ENCODE results near the gene PRM2. TPM values are rescaled to one million over a fixed set of nuclear protein-coding genes. Genes with fewer than 3 reads are reported as not detected.

PRM2 gene
- total RNA-seq, 1 donor from 2014 or later: not detected

DNA sequence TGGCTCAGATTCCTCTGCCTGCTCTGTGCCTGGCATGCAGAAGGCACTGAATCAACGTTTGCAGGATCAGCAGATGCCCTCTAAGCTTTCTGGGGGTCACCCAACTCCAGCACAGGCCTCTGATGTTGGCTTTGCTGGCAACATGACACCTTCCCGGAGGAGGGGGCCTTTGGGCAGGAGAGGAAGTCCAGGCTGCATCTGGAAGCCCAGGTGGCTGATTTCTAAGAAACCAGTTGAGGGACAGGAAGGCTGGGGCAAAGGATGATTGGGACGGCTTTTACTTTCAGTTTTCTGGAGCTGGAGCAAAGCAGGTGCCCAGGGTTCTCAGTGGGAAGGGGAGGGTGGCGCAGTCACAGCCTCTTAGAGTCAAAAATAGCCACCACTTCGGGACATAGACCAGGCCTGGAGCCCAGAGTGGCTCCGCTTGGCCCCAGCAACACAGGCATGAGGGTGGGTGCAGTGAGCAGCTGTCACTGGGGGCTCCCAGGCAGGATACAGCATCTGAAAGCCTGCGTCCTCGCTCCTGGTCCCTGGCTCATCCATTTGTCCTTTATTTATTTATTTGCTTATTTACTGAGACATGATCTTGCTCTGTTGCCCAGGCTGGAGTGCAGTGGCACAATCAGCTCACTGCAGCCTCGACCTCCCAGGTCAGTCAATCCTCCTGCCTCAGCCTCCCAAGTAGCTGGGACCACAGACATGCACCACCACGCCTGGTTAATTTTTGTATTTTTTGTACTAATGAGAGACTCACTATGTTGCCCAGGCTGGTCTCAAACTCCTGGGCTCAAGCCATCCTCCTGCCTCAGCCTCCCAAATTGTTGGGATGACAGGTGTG lies 35.4 kb downstream of the PRM2 start:
- Mint-ChIP-seq H3K27ac (ENCODE audit: unreplicated experiment) (no peak overlapping the region), H3K9me3 (ENCODE audit: unreplicated experiment) (peaks cover 3% of the 10 kb centered on the region), H3K4me3 (ENCODE audit: unreplicated experiment) (no peak overlapping the region), H3K4me1 (ENCODE audit: low read depth, unreplicated experiment) (no peaks in the 10 kb centered on the region), H3K27me3 (ENCODE audit: unreplicated experiment) (peaks cover 5% of the 10 kb centered on the region), H3K36me3 (ENCODE audit: unreplicated experiment) (no peaks in the 10 kb centered on the region)
- DNase-seq: no peak
- TF ChIP-seq CTCF (IDR thresholded peaks at IDR 0.05; ENCODE audit: partially characterized antibody, unreplicated experiment): no peak

DNA sequence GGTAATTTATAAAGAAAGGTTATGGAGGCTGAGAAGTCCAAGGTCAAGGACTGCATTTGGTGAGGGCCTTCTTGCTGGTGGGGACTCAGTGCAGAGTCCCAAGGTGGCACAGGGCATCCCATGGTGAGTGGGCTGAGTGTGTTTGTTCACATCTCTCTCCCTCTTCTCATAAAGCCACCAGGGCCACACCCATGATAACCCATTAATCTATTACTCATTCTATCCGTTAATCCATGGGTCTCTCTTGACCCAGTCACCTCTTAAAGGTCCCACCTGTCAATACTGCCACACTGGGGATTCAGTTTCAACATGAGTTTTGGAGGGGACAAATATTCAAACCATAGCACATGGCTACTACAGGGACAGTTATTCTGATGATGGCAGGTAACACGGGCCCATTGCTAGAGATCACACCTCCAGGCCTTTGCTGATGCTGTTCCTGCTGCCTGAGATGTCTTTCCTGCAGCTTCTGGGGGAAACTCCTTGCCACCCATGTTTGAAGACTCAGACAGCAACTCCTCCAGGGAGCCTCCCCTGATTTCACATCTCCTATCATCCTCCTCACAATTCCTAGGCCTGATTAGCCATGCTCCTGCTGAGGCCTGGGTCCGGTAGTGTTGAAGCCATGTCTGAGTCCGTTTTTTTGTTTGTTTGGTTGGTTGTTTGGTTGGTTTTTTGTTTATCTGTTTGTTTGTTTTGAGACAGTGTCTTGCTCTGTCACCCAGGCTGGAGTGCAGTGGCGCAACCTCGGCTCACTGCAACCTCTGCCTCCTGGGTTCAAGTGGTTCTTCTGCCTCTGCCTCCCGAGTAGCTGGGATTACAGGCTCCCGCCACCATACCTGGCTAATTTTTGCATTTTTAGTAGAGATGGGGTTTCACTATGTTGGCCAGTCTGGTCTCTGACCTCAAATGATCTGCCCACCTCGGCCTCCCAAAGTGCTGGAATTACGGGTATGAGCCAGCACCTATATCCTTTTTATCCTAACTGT lies 36.3 kb downstream of the PRM2 start:
- peaks cover 1% of the 10 kb centered on the region for H3K9me3 Mint-ChIP-seq (ENCODE audit: unreplicated experiment)
- no peaks in the 10 kb centered on the region for H3K4me1 Mint-ChIP-seq (ENCODE audit: low read depth, unreplicated experiment)
- H3K27ac Mint-ChIP-seq (ENCODE audit: unreplicated experiment): no peak overlapping the region
- no peak overlapping the region for H3K4me3 Mint-ChIP-seq (ENCODE audit: unreplicated experiment)
- no peak for TF ChIP-seq CTCF (IDR thresholded peaks at IDR 0.05; ENCODE audit: partially characterized antibody, unreplicated experiment)
- H3K36me3 Mint-ChIP-seq (ENCODE audit: unreplicated experiment): no peaks in the 10 kb centered on the region
- H3K27me3 Mint-ChIP-seq (ENCODE audit: unreplicated experiment): peaks cover 5% of the 10 kb centered on the region
- no peak for DNase-seq

DNA sequence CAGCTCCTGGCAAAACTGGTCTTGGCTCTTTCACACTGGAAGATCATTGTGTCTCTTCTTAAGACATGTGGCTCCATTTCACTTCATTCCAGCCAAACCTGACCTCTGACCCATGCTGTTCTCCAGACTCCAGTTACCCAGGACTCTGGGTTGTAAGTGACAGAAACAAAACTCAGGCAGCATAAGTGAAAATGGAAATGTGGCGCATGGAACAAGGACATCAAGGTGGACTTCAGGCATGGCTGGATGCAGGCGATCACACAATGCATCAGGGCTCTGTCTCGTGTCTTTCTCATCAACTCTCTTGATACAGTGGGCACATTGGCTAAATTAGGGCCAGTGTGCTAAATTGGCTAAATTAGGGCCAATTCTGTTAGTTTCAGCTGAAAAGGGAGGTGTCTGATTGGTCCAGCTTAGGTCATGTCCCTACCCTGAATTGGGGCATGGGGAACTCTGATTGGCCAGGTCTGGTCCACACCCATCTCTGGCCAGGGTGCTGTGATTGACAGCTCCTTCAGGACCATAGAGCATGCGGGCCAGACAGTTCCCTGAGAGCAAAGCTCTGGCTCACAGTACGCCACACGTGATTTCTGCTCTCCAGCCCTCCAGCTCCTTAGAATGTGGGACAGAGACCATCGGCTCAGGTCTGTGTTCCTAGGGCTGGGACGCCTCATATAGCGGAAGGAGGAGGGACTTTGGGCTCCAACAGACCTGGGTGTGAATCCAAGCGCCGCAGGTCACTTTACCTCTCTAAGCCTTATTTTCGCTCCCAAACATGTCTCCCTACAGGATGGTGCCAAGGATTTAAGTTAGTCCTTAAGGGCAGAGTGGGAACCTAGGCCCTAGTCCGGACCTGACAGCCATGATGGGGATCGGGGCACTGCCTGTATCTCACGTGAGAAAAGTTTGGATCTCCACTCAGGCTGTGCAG lies 37.7 kb downstream of the PRM2 start:
- no peak overlapping the region for H3K4me3 Mint-ChIP-seq (ENCODE audit: unreplicated experiment)
- peaks cover 5% of the 10 kb centered on the region for H3K27me3 Mint-ChIP-seq (ENCODE audit: unreplicated experiment)
- no peaks in the 10 kb centered on the region for H3K36me3 Mint-ChIP-seq (ENCODE audit: unreplicated experiment)
- no peak for DNase-seq
- no peaks in the 10 kb centered on the region for H3K4me1 Mint-ChIP-seq (ENCODE audit: low read depth, unreplicated experiment)
- peaks cover 1% of the 10 kb centered on the region for H3K9me3 Mint-ChIP-seq (ENCODE audit: unreplicated experiment)
- no peak overlapping the region for H3K27ac Mint-ChIP-seq (ENCODE audit: unreplicated experiment)
- TF ChIP-seq CTCF (IDR thresholded peaks at IDR 0.05; ENCODE audit: partially characterized antibody, unreplicated experiment): no peak

- H3K36me3 Mint-ChIP-seq (ENCODE audit: unreplicated experiment): no peaks in the 10 kb centered on the region
- TF ChIP-seq CTCF (IDR thresholded peaks at IDR 0.05; ENCODE audit: partially characterized antibody, unreplicated experiment): no peak
- H3K9me3 Mint-ChIP-seq (ENCODE audit: unreplicated experiment): peaks cover 1% of the 10 kb centered on the region
- peaks cover 5% of the 10 kb centered on the region for H3K27me3 Mint-ChIP-seq (ENCODE audit: unreplicated experiment)
- H3K4me3 Mint-ChIP-seq (ENCODE audit: unreplicated experiment): no peak overlapping the region
- H3K4me1 Mint-ChIP-seq (ENCODE audit: low read depth, unreplicated experiment): no peaks in the 10 kb centered on the region
- DNase-seq: no peak
- H3K27ac Mint-ChIP-seq (ENCODE audit: unreplicated experiment): no peak overlapping the region
These were observed 39.6 kb downstream of the PRM2 start for GRCh38 chr16:11236461-11237254.

Data from glutamatergic neuron (in vitro differentiated cells).